Activated CD8-positive, alpha-beta T cell treated with anti-CD3 and anti-CD28 coated beads, Interleukin-2, amount 10 ng/mL, durations not matched to agents 7 days and 5 days (primary cell): ENCODE measurements around the gene TLR5. TPM values are rescaled to one million over a fixed set of nuclear protein-coding genes. Genes with fewer than 3 reads are reported as not detected.
A peak's percentile ranks its signal among the peaks of the same experiment; 100 is the strongest.

Source experiments
- ATAC-seq: fragments of 150-1000 bp; cut with Tn5 transposase; one replicate; pipeline ENCODE4 v1.10.0; 2021; ENCODE audit warnings: moderate library complexity
- CTCF ChIA-PET: fragments of 350-600 bp; sonication (Branson Sonifier 250); formaldehyde crosslinking; loops from one replicate; lab custom pipeline; 2021; ENCODE audit warnings: antibody characterized with exemption; lab: Charles Lee
- POLR2A ChIA-PET: fragments of 350-600 bp; sonication (Branson Sonifier 250); formaldehyde crosslinking; loops from one replicate; lab custom pipeline; 2021; ENCODE audit warnings: antibody characterized with exemption; lab: Charles Lee
- DNase-seq: peaks from one replicate; pipeline ENCODE4 v3.0.0-alpha.2; 2020
- H3K27ac Mint-ChIP-seq: one replicate; pipeline ENCODE4 v1.8.0; 2021; ENCODE audit warnings: mild to moderate bottlenecking, mixed read lengths
- H3K27me3 Mint-ChIP-seq: one replicate; pipeline ENCODE4 v1.8.0; 2021; ENCODE audit warnings: low read depth, mixed read lengths
- H3K36me3 Mint-ChIP-seq: one replicate; pipeline ENCODE4 v1.8.0; 2021; ENCODE audit warnings: low read depth, mixed read lengths
- H3K4me1 Mint-ChIP-seq: one replicate; pipeline ENCODE4 v1.8.0; 2021; ENCODE audit warnings: low read depth, mixed read lengths
- H3K4me3 Mint-ChIP-seq: one replicate; pipeline ENCODE4 v1.8.0; 2021; ENCODE audit warnings: mild to moderate bottlenecking, mixed read lengths
- H3K9me3 Mint-ChIP-seq: one replicate; pipeline ENCODE4 v1.8.0; 2022; ENCODE audit warnings: mixed read lengths; ENCODE audit not compliant: insufficient read depth
- total RNA-seq, 2 experiments: library from RNA; stranded (reverse); gene quantifications; one replicate each; pipeline ENCODE4 v1.2.3, GENCODE V29; 2021

Gene TLR5
- total RNA-seq, 2 experiments from 2014 or later = 0.32 to 0.44 TPM

- ChIA-PET POLR2A (no interaction called here), CTCF (interaction anchor here (2.1 to 6.8 kb wide), 7 partner anchors 8 to 223 kb away, joined by 4 to 126 read pairs (median 23); partner anchors contain the start of gene TLR5)
- H3K27ac Mint-ChIP-seq = no peak overlapping the region
- H3K4me3 Mint-ChIP-seq = no peak overlapping the region
- DNase-seq = no peak
- H3K27me3 Mint-ChIP-seq = peaks cover 25% of the 10 kb centered on the region
- no peak for ATAC-seq
- no peaks in the 10 kb centered on the region for H3K9me3 Mint-ChIP-seq
- no peaks in the 10 kb centered on the region for H3K36me3 Mint-ChIP-seq
- H3K4me1 Mint-ChIP-seq = peaks cover 7% of the 10 kb centered on the region
These were observed 7.7 kb downstream of the TLR5 start for GRCh38 chr1:223135176-223135942.

- Mint-ChIP-seq H3K9me3 (no peaks in the 10 kb centered on the region), H3K27me3 (peaks cover 25% of the 10 kb centered on the region), H3K27ac (no peak overlapping the region), H3K4me1 (peaks cover 13% of the 10 kb centered on the region), H3K36me3 (no peaks in the 10 kb centered on the region), H3K4me3 (peak overlapping the region; percentile 23)
- peak; percentile 91 for ATAC-seq
- ChIA-PET CTCF (interaction anchor here (0.6 to 6.8 kb wide), 66 partner anchors 9 to 669 kb away, joined by 3 to 126 read pairs (median 4); partner anchors contain the start of genes SUSD4 and TLR5), POLR2A (interaction anchor here (0.7 to 1.3 kb wide), 3 partner anchors 96 to 111 kb away, joined by 3 to 6 read pairs (median 3); no protein-coding TSS in a partner anchor)
- DNase-seq = peak; percentile 82
These were observed 9.1 kb downstream of the TLR5 start for GRCh38 chr1:223133824-223134435.

DNA sequence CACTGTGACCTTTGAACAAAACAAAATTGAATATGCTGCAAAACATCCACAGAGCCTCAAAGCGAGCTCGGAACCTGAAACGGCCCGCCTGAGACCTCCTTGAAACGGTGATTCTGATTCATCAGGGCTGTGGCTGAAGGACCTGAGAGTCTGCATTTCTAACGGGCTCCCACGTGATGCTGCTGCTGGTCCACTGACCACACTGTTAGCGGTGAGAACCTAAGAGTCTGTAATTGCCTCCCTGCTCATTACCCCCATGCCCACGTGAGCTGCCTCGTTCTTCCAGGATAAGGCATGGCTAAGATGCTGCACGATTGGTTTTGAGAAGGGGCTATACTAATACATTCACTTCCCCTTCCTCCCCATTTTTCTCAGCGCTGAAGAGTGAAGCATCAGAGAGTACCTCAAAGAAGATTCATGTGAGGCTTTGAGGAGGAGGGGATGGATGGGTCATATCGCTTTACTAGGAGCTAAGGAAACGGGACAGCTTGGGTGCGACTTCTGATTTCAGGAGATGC lies 9.7 kb downstream of the TLR5 start:
- peaks cover 25% of the 10 kb centered on the region for H3K27me3 Mint-ChIP-seq
- ChIA-PET POLR2A (interaction anchor here (1.3 kb wide), 1 partner anchor 111 kb away, joined by 6 read pairs; no protein-coding TSS in a partner anchor), CTCF (interaction anchor here (0.7 to 6.8 kb wide), 64 partner anchors 9 to 669 kb away, joined by 3 to 126 read pairs (median 4); partner anchors contain the start of genes SUSD4 and TLR5)
- H3K9me3 Mint-ChIP-seq = no peaks in the 10 kb centered on the region
- H3K4me1 Mint-ChIP-seq = peaks cover 13% of the 10 kb centered on the region
- H3K4me3 Mint-ChIP-seq = peak overlapping the region; percentile 23
- DNase-seq (no peak), ATAC-seq (no peak)
- H3K27ac Mint-ChIP-seq = no peak overlapping the region
- no peaks in the 10 kb centered on the region for H3K36me3 Mint-ChIP-seq

DNA sequence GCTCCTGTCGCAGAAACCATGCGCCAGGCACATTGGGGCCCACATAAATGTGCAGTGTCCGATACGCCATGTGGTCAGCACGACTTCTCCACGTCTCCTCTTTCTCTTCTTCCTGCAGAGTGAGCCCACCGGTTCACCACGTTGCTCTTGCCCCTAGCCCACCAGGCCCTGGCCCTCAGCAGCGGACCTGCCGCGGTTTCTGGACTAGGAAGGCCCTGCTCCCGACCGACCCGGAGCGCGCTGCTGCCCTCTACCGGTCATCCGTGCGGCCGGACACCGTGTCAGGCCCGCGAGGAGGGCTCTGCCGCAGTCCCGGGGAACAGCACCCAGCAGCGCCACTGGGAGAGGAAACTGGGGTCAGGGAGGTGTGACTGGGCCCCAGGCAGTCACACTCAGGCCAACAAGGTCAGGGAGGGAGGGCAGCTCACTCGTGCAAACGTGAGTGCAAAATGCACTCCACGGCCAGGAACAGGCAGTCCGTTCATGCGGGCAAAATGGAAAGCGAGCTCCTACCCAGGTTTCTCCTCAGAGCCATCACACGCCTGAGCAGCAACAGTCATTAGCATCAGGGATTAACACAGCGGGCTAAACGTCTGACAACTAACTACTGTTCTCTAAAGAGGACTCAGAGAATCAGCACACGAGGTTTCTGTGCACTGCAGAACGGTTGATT lies 13.7 kb downstream of the TLR5 start:
- no peak overlapping the region for H3K4me3 Mint-ChIP-seq
- ChIA-PET CTCF (interaction anchor here (0.7 to 1.9 kb wide), 18 partner anchors 10 to 566 kb away, joined by 3 to 8 read pairs (median 3); partner anchors contain the start of genes SUSD4 and TLR5), POLR2A (no interaction called here)
- ATAC-seq (peak; percentile 83), DNase-seq (peak; percentile 63)
- no peaks in the 10 kb centered on the region for H3K36me3 Mint-ChIP-seq
- no peaks in the 10 kb centered on the region for H3K9me3 Mint-ChIP-seq
- peaks cover 8% of the 10 kb centered on the region for H3K27me3 Mint-ChIP-seq
- H3K4me1 Mint-ChIP-seq = peaks cover 13% of the 10 kb centered on the region
- H3K27ac Mint-ChIP-seq = no peak overlapping the region

DNA sequence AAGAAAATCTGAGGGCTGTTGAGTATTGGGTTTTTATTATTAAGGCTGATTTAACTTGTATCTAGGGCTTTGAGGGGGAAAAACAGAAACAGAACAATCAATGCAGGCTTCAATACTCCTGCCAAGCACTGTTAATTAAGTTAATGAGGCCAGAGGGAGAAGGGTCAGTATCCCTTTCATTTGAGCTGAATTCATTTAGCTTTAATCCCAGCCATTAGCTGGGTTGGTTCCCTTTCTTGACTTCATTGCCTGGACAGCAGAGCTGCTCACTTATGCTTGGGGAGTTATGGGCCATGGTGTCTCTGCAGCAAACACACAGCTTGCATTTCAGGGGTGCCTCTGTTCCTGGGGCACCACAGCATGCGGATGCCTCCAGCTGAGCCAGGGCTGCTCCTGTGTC lies 16.3 kb downstream of the TLR5 start:
- Mint-ChIP-seq H3K4me3 (no peak overlapping the region), H3K27me3 (no peaks in the 10 kb centered on the region), H3K36me3 (no peaks in the 10 kb centered on the region), H3K27ac (no peak overlapping the region), H3K9me3 (no peaks in the 10 kb centered on the region), H3K4me1 (peaks cover 12% of the 10 kb centered on the region)
- ChIA-PET POLR2A (no interaction called here), CTCF (interaction anchor here (0.7 to 4.9 kb wide), 5 partner anchors 8 to 569 kb away, joined by 3 to 100 read pairs (median 3); partner anchors contain the start of gene TLR5)
- ATAC-seq (no peak), DNase-seq (no peak)

GRCh38 chr1:223125766-223126165 lies 17.3 kb downstream of the TLR5 start:
- H3K4me1 Mint-ChIP-seq = peaks cover 12% of the 10 kb centered on the region
- DNase-seq = no peak
- ChIA-PET POLR2A (no interaction called here), CTCF (interaction anchor here (1.0 to 4.9 kb wide), 4 partner anchors 9 to 119 kb away, joined by 3 to 100 read pairs (median 4); no protein-coding TSS in a partner anchor)
- H3K36me3 Mint-ChIP-seq = no peaks in the 10 kb centered on the region
- H3K9me3 Mint-ChIP-seq = no peaks in the 10 kb centered on the region
- H3K4me3 Mint-ChIP-seq = no peak overlapping the region
- H3K27ac Mint-ChIP-seq = no peak overlapping the region
- no peak for ATAC-seq
- no peaks in the 10 kb centered on the region for H3K27me3 Mint-ChIP-seq

DNA sequence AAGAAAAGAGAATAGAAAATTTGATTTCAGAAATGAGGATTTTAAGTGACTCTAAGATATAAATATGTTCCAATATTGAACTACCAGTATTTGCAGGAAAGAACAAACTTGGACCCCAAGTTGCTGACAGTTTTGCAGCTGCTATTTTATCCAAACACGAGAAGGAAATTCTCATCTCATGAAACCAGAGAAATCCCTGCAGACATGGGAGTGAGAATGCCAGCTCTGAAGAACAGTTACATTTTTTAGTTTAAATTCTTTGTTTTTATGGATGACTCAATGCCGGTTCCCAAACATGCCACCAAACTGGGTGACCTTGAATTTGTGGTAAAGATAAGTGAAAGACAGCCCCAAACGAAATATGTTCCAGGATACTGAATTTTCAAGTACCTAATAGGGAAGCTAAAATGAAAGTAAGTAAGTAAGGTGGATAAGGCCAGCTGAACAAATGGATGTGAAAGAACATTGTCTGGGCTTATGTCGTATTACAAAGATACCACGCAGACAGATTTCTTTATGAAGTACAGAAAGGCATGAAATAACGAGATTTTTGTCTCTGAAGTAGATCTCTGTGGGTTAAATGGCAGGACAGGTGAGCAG lies 19.9 kb downstream of the TLR5 start:
- Mint-ChIP-seq H3K9me3 (no peaks in the 10 kb centered on the region), H3K4me1 (peaks cover 5% of the 10 kb centered on the region), H3K4me3 (no peak overlapping the region), H3K36me3 (no peaks in the 10 kb centered on the region), H3K27me3 (no peaks in the 10 kb centered on the region), H3K27ac (no peak overlapping the region)
- ATAC-seq (no peak), DNase-seq (no peak)
- ChIA-PET POLR2A (no interaction called here), CTCF (interaction anchor here (0.8 to 4.9 kb wide), 46 partner anchors 9 to 674 kb away, joined by 3 to 100 read pairs (median 5); partner anchors contain the start of gene TLR5)

DNA sequence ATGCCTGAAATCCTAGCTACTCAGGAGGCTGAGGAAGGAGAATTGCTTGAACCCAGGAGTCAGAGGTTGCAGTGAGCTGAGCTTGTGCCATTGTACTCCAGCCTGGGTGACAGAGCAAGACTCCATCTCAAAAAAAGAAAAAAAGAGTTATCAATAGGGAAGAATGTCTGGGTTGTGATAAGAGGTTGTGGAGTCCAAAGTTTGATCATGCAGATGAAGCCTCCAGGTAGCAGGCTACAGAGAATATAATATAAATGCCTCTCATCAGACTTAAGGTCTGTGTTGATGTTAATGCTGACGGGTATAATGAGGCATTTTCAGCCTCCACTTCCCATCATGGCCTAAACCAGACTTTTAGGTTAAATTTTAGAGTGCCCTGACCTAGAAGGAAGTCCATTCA lies 24.6 kb downstream of the TLR5 start:
- no peaks in the 10 kb centered on the region for H3K36me3 Mint-ChIP-seq
- POLR2A ChIA-PET = no interaction called here
- DNase-seq (no peak), ATAC-seq (no peak)
- H3K27ac Mint-ChIP-seq = no peak overlapping the region
- peaks cover 3% of the 10 kb centered on the region for H3K4me1 Mint-ChIP-seq
- H3K4me3 Mint-ChIP-seq = no peak overlapping the region
- H3K27me3 Mint-ChIP-seq = no peaks in the 10 kb centered on the region
- CTCF ChIA-PET = interaction anchor here (1.2 kb wide), 1 partner anchor 16 kb away, joined by 3 read pairs; no protein-coding TSS in a partner anchor
- H3K9me3 Mint-ChIP-seq = no peaks in the 10 kb centered on the region

- no peak for DNase-seq
- no peaks in the 10 kb centered on the region for H3K4me1 Mint-ChIP-seq
- no peak overlapping the region for H3K4me3 Mint-ChIP-seq
- no peak for ATAC-seq
- ChIA-PET CTCF (no interaction called here), POLR2A (no interaction called here)
- H3K27me3 Mint-ChIP-seq = no peaks in the 10 kb centered on the region
- H3K36me3 Mint-ChIP-seq = no peaks in the 10 kb centered on the region
- H3K9me3 Mint-ChIP-seq = no peaks in the 10 kb centered on the region
- H3K27ac Mint-ChIP-seq = no peak overlapping the region
These were observed 26.1 kb downstream of the TLR5 start for GRCh38 chr1:223116950-223117349.

- CTCF ChIA-PET = interaction anchor here (1.0 to 2.3 kb wide), 2 partner anchors 9 to 19 kb away, joined by 3 to 14 read pairs; no protein-coding TSS in a partner anchor
- no peak for DNase-seq
- Mint-ChIP-seq H3K4me1 (peaks cover 1% of the 10 kb centered on the region), H3K27me3 (no peaks in the 10 kb centered on the region), H3K36me3 (no peaks in the 10 kb centered on the region), H3K27ac (no peak overlapping the region), H3K4me3 (no peak overlapping the region), H3K9me3 (no peaks in the 10 kb centered on the region)
- ATAC-seq = no peak
- POLR2A ChIA-PET = no interaction called here
These were observed 28.2 kb downstream of the TLR5 start for GRCh38 chr1:223114871-223115270.

GRCh38 chr1:223110952-223111351 lies 32.1 kb downstream of the TLR5 start:
- Mint-ChIP-seq H3K9me3 (no peaks in the 10 kb centered on the region), H3K4me3 (no peak overlapping the region), H3K27ac (no peak overlapping the region), H3K4me1 (peaks cover 5% of the 10 kb centered on the region), H3K27me3 (no peaks in the 10 kb centered on the region), H3K36me3 (no peaks in the 10 kb centered on the region)
- ATAC-seq (no peak), DNase-seq (no peak)
- ChIA-PET POLR2A (no interaction called here), CTCF (interaction anchor here (0.8 to 1.0 kb wide), 2 partner anchors 13 to 23 kb away, joined by 3 to 6 read pairs; no protein-coding TSS in a partner anchor)
